Neural cell (in vitro differentiated cells): ENCODE data around the gene DNAJB6.

Experiments
- CTCF ChIP-seq: fragments of 450-650 bp; IDR thresholded peaks from 2 replicates; pipeline ENCODE4 v1.5.1; 2014; ENCODE audit warnings: antibody characterized with exemption, mild to moderate bottlenecking, moderate library complexity; ENCODE audit not compliant: poor library complexity, severe bottlenecking
- EP300 ChIP-seq: fragments of 450-650 bp; conservative IDR thresholded peaks from 2 replicates; pipeline ENCODE4 v1.6.1; 2014; ENCODE audit warnings: antibody characterized with exemption, mild to moderate bottlenecking, moderate library complexity; ENCODE audit not compliant: poor library complexity, severe bottlenecking
- EZH2 ChIP-seq: fragments of 200-600, 300-800 bp; shearing (Covaris generic), sonication (generic); IDR thresholded peaks from 2 replicates; pipeline ENCODE4 v1.6.1; 2014; ENCODE audit warnings: antibody characterized with exemption, low read length, borderline replicate concordance, mild to moderate bottlenecking; ENCODE audit not compliant: insufficient read depth, poor library complexity, severe bottlenecking
- MXI1 ChIP-seq: fragments of 450-650 bp; conservative IDR thresholded peaks from 2 replicates; pipeline ENCODE4 v1.6.1; 2014; ENCODE audit warnings: antibody characterized with exemption, mild to moderate bottlenecking; ENCODE audit not compliant: poor library complexity, severe bottlenecking
- POLR2AphosphoS5 ChIP-seq: IDR thresholded peaks from 2 replicates; pipeline ENCODE4 v1.6.1; 2012
- RAD21 ChIP-seq: fragments of 450-650 bp; conservative IDR thresholded peaks from 2 replicates; pipeline ENCODE4 v1.6.1; 2014; ENCODE audit warnings: antibody characterized with exemption, mild to moderate bottlenecking, moderate library complexity
- TAF1 ChIP-seq: IDR thresholded peaks from 2 replicates; pipeline ENCODE4 v1.6.1; 2012; ENCODE audit warnings: low read depth
- TF ChIP-seq, protein P1 (sequence below): IDR thresholded peaks from 2 replicates; pipeline ENCODE4 v1.6.1; 2012; ENCODE audit warnings: borderline replicate concordance

DNA sequence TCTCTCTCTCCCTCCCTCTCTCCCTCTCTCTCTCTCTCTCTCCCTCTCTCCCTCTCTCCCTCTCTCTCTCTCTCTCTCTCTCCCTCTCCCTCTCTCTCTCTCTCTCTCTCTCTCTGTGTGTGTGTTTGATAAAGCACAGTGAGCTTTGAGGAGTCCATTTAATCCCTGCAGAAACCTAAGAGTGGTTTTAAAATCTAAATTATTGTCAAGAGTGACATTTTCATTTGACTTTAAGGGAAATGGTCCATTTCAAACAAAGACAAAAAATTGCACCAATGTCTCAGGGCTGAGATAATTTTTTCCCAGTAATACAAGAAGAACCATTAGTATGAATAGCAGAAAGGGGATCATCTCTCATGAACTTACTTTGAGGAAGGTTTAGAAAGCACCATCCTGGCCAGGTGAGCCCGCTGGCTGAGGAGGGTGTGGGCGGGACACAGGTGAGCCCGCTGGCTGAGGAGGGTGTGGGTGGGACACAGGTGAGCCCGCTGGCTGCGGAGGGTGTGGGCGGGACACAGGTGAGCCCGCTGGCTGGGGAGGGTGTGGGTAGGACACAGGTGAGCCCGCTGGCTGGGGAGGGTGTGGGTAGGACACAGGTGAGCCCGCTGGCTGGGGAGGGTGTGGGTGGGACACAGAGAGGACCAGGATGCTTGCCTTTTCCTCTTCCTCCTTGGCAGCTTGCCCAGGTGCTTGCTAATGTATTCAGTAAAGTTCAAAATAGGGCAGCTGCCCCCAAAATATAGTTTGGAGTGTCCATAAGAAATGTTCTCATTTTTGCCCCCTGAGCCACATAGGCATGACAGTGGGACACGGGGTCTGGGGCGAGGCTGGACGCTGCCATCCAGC, 125.0 kb downstream of the DNAJB6 start:
- no peak for TF ChIP-seq EP300
- no peak for TF ChIP-seq CTCF
- no peak for TF ChIP-seq EZH2
- no peak for TF ChIP-seq POLR2AphosphoS5
- no peak for TF ChIP-seq RAD21
- no peak for TF ChIP-seq MXI1
- TF ChIP-seq, protein P1, sequence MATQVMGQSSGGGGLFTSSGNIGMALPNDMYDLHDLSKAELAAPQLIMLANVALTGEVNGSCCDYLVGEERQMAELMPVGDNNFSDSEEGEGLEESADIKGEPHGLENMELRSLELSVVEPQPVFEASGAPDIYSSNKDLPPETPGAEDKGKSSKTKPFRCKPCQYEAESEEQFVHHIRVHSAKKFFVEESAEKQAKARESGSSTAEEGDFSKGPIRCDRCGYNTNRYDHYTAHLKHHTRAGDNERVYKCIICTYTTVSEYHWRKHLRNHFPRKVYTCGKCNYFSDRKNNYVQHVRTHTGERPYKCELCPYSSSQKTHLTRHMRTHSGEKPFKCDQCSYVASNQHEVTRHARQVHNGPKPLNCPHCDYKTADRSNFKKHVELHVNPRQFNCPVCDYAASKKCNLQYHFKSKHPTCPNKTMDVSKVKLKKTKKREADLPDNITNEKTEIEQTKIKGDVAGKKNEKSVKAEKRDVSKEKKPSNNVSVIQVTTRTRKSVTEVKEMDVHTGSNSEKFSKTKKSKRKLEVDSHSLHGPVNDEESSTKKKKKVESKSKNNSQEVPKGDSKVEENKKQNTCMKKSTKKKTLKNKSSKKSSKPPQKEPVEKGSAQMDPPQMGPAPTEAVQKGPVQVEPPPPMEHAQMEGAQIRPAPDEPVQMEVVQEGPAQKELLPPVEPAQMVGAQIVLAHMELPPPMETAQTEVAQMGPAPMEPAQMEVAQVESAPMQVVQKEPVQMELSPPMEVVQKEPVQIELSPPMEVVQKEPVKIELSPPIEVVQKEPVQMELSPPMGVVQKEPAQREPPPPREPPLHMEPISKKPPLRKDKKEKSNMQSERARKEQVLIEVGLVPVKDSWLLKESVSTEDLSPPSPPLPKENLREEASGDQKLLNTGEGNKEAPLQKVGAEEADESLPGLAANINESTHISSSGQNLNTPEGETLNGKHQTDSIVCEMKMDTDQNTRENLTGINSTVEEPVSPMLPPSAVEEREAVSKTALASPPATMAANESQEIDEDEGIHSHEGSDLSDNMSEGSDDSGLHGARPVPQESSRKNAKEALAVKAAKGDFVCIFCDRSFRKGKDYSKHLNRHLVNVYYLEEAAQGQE: no peak
- TF ChIP-seq TAF1: no peak
